ENCODE data around the gene HSP90AB1.

The HSP90AB1 gene

DNA sequence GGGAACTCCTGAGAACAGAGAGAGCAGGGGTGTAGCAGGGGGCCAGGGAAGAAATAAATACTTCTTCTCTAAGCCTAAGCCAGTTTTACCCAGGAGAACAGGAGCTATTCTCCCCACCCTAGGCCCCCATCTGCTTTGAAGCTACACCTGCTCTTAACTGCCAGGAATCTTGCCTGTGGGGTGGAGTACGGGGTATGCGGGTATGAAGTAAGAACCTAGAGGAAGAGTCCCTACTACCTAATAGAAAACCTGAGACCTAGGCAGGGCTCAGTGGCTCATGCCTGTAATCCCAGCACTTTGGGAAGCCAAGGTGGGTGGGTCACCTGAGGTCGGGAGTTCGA lies 22.0 kb upstream of the HSP90AB1 start:
- TF ChIP-seq, protein P1, sequence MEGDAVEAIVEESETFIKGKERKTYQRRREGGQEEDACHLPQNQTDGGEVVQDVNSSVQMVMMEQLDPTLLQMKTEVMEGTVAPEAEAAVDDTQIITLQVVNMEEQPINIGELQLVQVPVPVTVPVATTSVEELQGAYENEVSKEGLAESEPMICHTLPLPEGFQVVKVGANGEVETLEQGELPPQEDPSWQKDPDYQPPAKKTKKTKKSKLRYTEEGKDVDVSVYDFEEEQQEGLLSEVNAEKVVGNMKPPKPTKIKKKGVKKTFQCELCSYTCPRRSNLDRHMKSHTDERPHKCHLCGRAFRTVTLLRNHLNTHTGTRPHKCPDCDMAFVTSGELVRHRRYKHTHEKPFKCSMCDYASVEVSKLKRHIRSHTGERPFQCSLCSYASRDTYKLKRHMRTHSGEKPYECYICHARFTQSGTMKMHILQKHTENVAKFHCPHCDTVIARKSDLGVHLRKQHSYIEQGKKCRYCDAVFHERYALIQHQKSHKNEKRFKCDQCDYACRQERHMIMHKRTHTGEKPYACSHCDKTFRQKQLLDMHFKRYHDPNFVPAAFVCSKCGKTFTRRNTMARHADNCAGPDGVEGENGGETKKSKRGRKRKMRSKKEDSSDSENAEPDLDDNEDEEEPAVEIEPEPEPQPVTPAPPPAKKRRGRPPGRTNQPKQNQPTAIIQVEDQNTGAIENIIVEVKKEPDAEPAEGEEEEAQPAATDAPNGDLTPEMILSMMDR (IDR thresholded peaks at IDR 0.05; ENCODE audit: low read depth, low read length, poor library complexity, severe bottlenecking): no peak
- no peak for TF ChIP-seq EZH2phosphoT487 (IDR thresholded peaks at IDR 0.05; ENCODE audit: borderline replicate concordance, low read length)
- Histone ChIP-seq H3K27ac (ENCODE audit: low read depth, low read length) (no peak overlapping the region), H3K27me3 (ENCODE audit: control insufficient read depth, low read length) (no peaks in the 10 kb centered on the region), H3K79me2 (ENCODE audit: control insufficient read depth, low read length) (peaks cover 49% of the 10 kb centered on the region), H3K36me3 (ENCODE audit: control insufficient read depth, low read length) (peaks cover 49% of the 10 kb centered on the region), H3K9me2 (replicated peaks; ENCODE audit: control insufficient read depth, low read length) (no peaks in the 10 kb centered on the region), H3K4me3 (ENCODE audit: low read length) (peak overlapping the region; percentile 87), H3K4me2 (ENCODE audit: low read length) (peak overlapping the region; percentile 96), H3K9me3 (ENCODE audit: control insufficient read depth, insufficient read depth, low read length) (no peaks in the 10 kb centered on the region), H3F3A (ENCODE audit: control insufficient read depth, insufficient read depth) (peaks cover 9% of the 10 kb centered on the region), H4K20me1 (ENCODE audit: control insufficient read depth, insufficient read depth, low read depth, low read length) (peaks cover 12% of the 10 kb centered on the region; the same call in 1 of the 2 replicates), H3K4me1 (ENCODE audit: control insufficient read depth, low read length) (peaks cover 51% of the 10 kb centered on the region)

DNA sequence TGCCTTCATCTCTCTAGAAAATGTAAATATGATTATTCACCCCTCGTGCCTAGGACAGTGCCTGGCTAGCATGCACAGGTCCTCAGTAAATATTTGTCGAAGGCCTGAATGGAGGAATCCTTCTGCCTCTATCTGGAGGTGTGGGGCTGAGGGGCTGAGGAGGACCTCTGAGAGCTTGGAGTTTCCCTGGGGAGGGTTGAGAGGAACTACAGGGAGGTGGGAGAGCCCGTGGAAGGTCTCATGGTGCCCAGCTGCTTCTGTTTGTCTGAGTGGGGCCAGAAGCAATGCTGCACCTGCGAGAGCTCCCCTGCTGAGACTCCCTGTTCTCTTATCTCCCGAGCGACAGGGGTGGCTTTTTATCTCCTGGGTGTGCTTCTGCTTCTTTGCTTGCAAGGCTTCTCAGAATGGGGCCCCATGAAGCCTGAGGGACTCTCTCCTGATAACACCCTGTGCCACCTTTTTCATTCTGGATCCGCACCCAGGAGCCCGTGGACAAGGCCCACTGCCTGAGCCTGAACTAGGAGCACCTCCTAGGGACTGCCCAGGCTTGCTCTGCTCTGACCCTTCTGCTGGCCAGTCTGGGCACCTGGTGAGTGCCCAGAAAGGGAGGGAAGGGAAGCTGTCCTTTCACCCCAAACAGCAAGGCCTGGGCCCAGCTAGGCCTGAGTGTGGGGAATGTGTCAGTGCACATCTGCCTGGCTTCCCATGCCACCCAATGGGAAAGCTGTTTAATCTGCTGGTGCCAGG lies 21.1 kb upstream of the HSP90AB1 start:
- H3K9me3 ChIP-seq (ENCODE audit: control insufficient read depth, insufficient read depth, low read length): no peaks in the 10 kb centered on the region
- peaks cover 49% of the 10 kb centered on the region for H3K79me2 ChIP-seq (ENCODE audit: control insufficient read depth, low read length)
- no peak for TF ChIP-seq EZH2phosphoT487 (IDR thresholded peaks at IDR 0.05; ENCODE audit: borderline replicate concordance, low read length)
- TF ChIP-seq, protein P1 (IDR thresholded peaks at IDR 0.05; ENCODE audit: low read depth, low read length, poor library complexity, severe bottlenecking): no peak
- peaks cover 4% of the 10 kb centered on the region for H3F3A ChIP-seq (ENCODE audit: control insufficient read depth, insufficient read depth)
- peaks cover 48% of the 10 kb centered on the region for H3K4me1 ChIP-seq (ENCODE audit: control insufficient read depth, low read length)
- H3K36me3 ChIP-seq (ENCODE audit: control insufficient read depth, low read length): peaks cover 57% of the 10 kb centered on the region
- peak overlapping the region; percentile 96 for H3K4me2 ChIP-seq (ENCODE audit: low read length)
- no peaks in the 10 kb centered on the region for H3K9me2 ChIP-seq (replicated peaks; ENCODE audit: control insufficient read depth, low read length)
- peak overlapping the region; percentile 87 for H3K4me3 ChIP-seq (ENCODE audit: low read length)
- H4K20me1 ChIP-seq (ENCODE audit: control insufficient read depth, insufficient read depth, low read depth, low read length): peaks cover 12% of the 10 kb centered on the region; the same call in 1 of the 2 replicates
- peak overlapping the region; percentile 3; the same call in 1 of the 2 replicates for H3K27ac ChIP-seq (ENCODE audit: low read depth, low read length)
- no peaks in the 10 kb centered on the region for H3K27me3 ChIP-seq (ENCODE audit: control insufficient read depth, low read length)

DNA sequence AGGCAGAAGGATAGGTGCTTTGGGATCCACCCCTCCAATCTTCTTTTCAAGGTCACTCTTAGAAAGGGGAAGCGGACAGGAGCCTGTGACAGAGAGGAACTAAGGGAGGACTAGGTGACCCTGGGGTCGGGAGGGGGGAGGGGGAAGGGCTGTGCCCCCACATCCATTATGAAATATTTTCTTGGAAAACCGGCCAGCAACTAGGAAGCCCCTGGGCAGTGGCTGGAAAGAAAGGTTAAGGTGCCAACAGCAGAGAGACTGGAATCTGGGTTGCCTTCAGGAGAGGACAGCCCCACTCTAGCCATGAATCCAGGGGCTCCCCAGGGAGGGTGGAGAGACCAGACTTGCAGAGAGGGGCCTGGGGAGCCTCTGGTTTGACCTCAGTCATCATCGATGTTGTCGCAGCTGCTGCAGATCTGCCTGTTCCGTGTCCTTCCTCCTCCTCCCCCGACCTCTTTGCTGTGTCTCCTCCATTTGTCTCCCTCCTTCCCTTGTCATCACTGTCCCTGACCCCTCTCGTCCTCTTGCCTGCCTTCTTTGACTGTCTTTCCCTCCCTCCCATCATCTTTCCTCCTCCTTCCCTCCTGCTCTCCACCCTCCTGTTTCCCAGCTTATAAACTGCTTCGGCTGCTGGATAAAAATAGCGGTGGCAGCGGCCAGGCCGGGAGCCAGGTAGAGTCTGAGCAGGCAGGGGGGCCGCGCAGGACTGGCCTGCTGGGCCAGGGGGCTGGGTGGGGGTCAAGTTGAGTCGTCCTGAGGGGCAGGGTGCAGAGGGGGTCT lies 20.3 kb upstream of the HSP90AB1 start:
- Histone ChIP-seq H3K4me2 (ENCODE audit: low read length) (peak overlapping the region; percentile 96), H3K36me3 (ENCODE audit: control insufficient read depth, low read length) (peaks cover 64% of the 10 kb centered on the region), H3K27me3 (ENCODE audit: control insufficient read depth, low read length) (no peaks in the 10 kb centered on the region), H3K79me2 (ENCODE audit: control insufficient read depth, low read length) (peaks cover 49% of the 10 kb centered on the region), H3K9me2 (replicated peaks; ENCODE audit: control insufficient read depth, low read length) (no peaks in the 10 kb centered on the region), H3F3A (ENCODE audit: control insufficient read depth, insufficient read depth) (no peaks in the 10 kb centered on the region), H3K27ac (ENCODE audit: low read depth, low read length) (no peak overlapping the region), H3K4me1 (ENCODE audit: control insufficient read depth, low read length) (peaks cover 41% of the 10 kb centered on the region), H4K20me1 (ENCODE audit: control insufficient read depth, insufficient read depth, low read depth, low read length) (peaks cover 12% of the 10 kb centered on the region; the same call in 1 of the 2 replicates), H3K9me3 (ENCODE audit: control insufficient read depth, insufficient read depth, low read length) (no peaks in the 10 kb centered on the region), H3K4me3 (ENCODE audit: low read length) (peak overlapping the region; percentile 87; the same call in 1 of the 2 replicates)
- no peak for TF ChIP-seq EZH2phosphoT487 (IDR thresholded peaks at IDR 0.05; ENCODE audit: borderline replicate concordance, low read length)
- TF ChIP-seq, protein P1 (IDR thresholded peaks at IDR 0.05; ENCODE audit: low read depth, low read length, poor library complexity, severe bottlenecking): no peak
